Measurements from ENCODE around the gene PHKG1.
"Not testable (repeated sequence)": the region's sequence is repeated elsewhere in the genome, so short reads cannot be mapped to it uniquely, and the experiment has no call there.

Gene PHKG1

GRCh38 chr7:56051339-56052191, 41.2 kb downstream of the PHKG1 start, which contains the start of the genes CCT6A and PSPH:
Gene CCT6A, plus strand, starts transcription at chr7:56051765. Its CDS starts 84 bp downstream, at chr7:56051849.
Gene PSPH, minus strand, starts transcription at chr7:56051444. Its CDS starts 30,232 bp downstream, at chr7:56021212.
- peak within 1 kb of the TSS; percentile 89 for H3K27ac ChIP-seq
- no peak for TF ChIP-seq CTCF (conservative IDR thresholded peaks at IDR 0.05; ENCODE audit: low read depth)
- CTCF ChIA-PET: interaction anchor here (0.6 kb wide), 1 partner anchor 13 kb away, joined by 5 read pairs; no protein-coding TSS in a partner anchor
- DNase-seq (ENCODE audit: low spot score): peak; percentile 95
- POLR2A ChIA-PET (ENCODE audit: low non-redundant PET): interaction anchor here (0.7 to 2.2 kb wide), 7 partner anchors 11 to 68 kb away, joined by 3 to 7 read pairs (median 4); no protein-coding TSS in a partner anchor

GRCh38 chr7:56051053-56051338, 41.8 kb downstream of the PHKG1 start:
- CTCF ChIA-PET: interaction anchor here (0.6 kb wide), 1 partner anchor 14 kb away, joined by 5 read pairs; no protein-coding TSS in a partner anchor
- H3K27ac ChIP-seq: peak overlapping the region; percentile 89
- TF ChIP-seq CTCF (conservative IDR thresholded peaks at IDR 0.05; ENCODE audit: low read depth): no peak
- DNase-seq (ENCODE audit: low spot score): no peak
- POLR2A ChIA-PET (ENCODE audit: low non-redundant PET): interaction anchor here (0.9 to 2.2 kb wide), 5 partner anchors 14 to 68 kb away, joined by 3 to 7 read pairs (median 5); no protein-coding TSS in a partner anchor

GRCh38 chr7:56048763-56049162, 44.0 kb downstream of the PHKG1 start:
- H3K27ac ChIP-seq: peak overlapping the region; percentile 89
- CTCF ChIA-PET; DNase-seq (ENCODE audit: low spot score): not testable (repeated sequence)
- POLR2A ChIA-PET (ENCODE audit: low non-redundant PET): interaction anchor here (0.6 kb wide), 1 partner anchor 31 kb away, joined by 5 read pairs; no protein-coding TSS in a partner anchor

- TF ChIP-seq CTCF (conservative IDR thresholded peaks at IDR 0.05; ENCODE audit: low read depth): no peak
- DNase-seq (ENCODE audit: low spot score): no peak
- POLR2A ChIA-PET (ENCODE audit: low non-redundant PET): interaction anchor here (0.6 to 0.7 kb wide), 2 partner anchors 17 to 31 kb away, joined by 5 to 6 read pairs; no protein-coding TSS in a partner anchor
- H3K27ac ChIP-seq: peak overlapping the region; percentile 89
- CTCF ChIA-PET: no interaction called here
Measured at GRCh38 chr7:56048245-56048644, 44.5 kb downstream of the PHKG1 start.

- POLR2A ChIA-PET (ENCODE audit: low non-redundant PET): interaction anchor here (0.7 kb wide), 1 partner anchor 17 kb away, joined by 6 read pairs; no protein-coding TSS in a partner anchor
Measured at GRCh38 chr7:56047446-56048116, 45.2 kb downstream of the PHKG1 start.

GRCh38 chr7:56046721-56047445, 45.9 kb downstream of the PHKG1 start:
- CTCF ChIA-PET: no interaction called here
- TF ChIP-seq CTCF (conservative IDR thresholded peaks at IDR 0.05; ENCODE audit: low read depth): no peak
- H3K27ac ChIP-seq: peak overlapping the region; percentile 77
- POLR2A ChIA-PET (ENCODE audit: low non-redundant PET): interaction anchor here (0.9 kb wide), 1 partner anchor 8 kb away, joined by 5 read pairs; no protein-coding TSS in a partner anchor
- DNase-seq (ENCODE audit: low spot score): no peak

More at GRCh38 chr7:56047446-56048116, 45.2 kb downstream of the PHKG1 start:
- DNase-seq (ENCODE audit: low spot score); CTCF ChIA-PET: not testable (repeated sequence)
- H3K27ac ChIP-seq: peak overlapping the region; percentile 77

GRCh38 chr7:56045758-56046157, 47.0 kb downstream of the PHKG1 start:
- POLR2A ChIA-PET (ENCODE audit: low non-redundant PET); DNase-seq (ENCODE audit: low spot score); CTCF ChIA-PET: not testable (repeated sequence)
- H3K27ac ChIP-seq: peak overlapping the region; percentile 77
